Calu3 (cell line): Measurements from ENCODE around the gene CROCC2. TPM values are rescaled to one million over a fixed set of nuclear protein-coding genes. Genes with fewer than 3 reads are reported as not detected.

Source experiments
- BruUV-seq: library from RNA; stranded (reverse); fragments of 400-500 nt; replicated peaks from 2 replicates; lab custom pipeline; 2021; lab: Mats Ljungman, UMichigan
- CTCF ChIA-PET: fragments of 300-600 bp; sonication (Branson Sonifier 250); formaldehyde crosslinking; loops from one replicate; lab custom pipeline; 2022; ENCODE audit warnings: antibody characterized with exemption; lab: Charles Lee
- DNase-seq: peaks from one replicate; pipeline ENCODE4 v3.0.0; 2022
- H3K27ac Mint-ChIP-seq: one replicate; pipeline ENCODE4 v1.8.0; 2022; ENCODE audit warnings: mixed read lengths; ENCODE audit not compliant: unreplicated experiment
- H3K27me3 Mint-ChIP-seq: one replicate; pipeline ENCODE4 v1.8.0; 2022; ENCODE audit warnings: mixed read lengths; ENCODE audit not compliant: unreplicated experiment
- H3K36me3 Mint-ChIP-seq: one replicate; pipeline ENCODE4 v1.8.0; 2022; ENCODE audit warnings: mild to moderate bottlenecking, moderate library complexity, mixed read lengths; ENCODE audit not compliant: insufficient read depth, unreplicated experiment
- H3K4me1 Mint-ChIP-seq: one replicate; pipeline ENCODE4 v1.8.0; 2022; ENCODE audit warnings: mild to moderate bottlenecking, low read depth, mixed read lengths; ENCODE audit not compliant: unreplicated experiment
- H3K4me3 Mint-ChIP-seq: one replicate; pipeline ENCODE4 v1.8.0; 2022; ENCODE audit warnings: mild to moderate bottlenecking, low read depth, moderate library complexity, mixed read lengths; ENCODE audit not compliant: unreplicated experiment
- H3K9me3 Mint-ChIP-seq: one replicate; pipeline ENCODE4 v1.8.0; 2022; ENCODE audit warnings: low read depth, mixed read lengths; ENCODE audit not compliant: unreplicated experiment
- CTCF ChIP-seq: fragments of 200-600 bp; IDR thresholded peaks from one replicate; pipeline ENCODE4 v1.8.0; 2022; ENCODE audit warnings: antibody characterized with exemption; ENCODE audit not compliant: unreplicated experiment
- intact Hi-C: fragments of 100-400 bp; cut with micrococcal nuclease; formaldehyde crosslinking; loops from one replicate; pipeline ENCODE4 v1.10.0; 2022; ENCODE audit not compliant: unreplicated experiment
- total RNA-seq: library from RNA; stranded (reverse); gene quantifications from 2 replicates; pipeline ENCODE4 v1.2.3, GENCODE V29; 2022

Gene CROCC2
- total RNA-seq, 1 experiment from 2014 or later: not detected

- DNase-seq: no peak
- Mint-ChIP-seq H3K27ac (no peak overlapping the region), H3K27me3 (peaks cover 23% of the 10 kb centered on the region), H3K4me1 (no peaks in the 10 kb centered on the region), H3K4me3 (no peak overlapping the region), H3K9me3 (no peaks in the 10 kb centered on the region), H3K36me3 (no peaks in the 10 kb centered on the region)
- no TSS peak for BruUV-seq
- TF ChIP-seq CTCF: no peak
- intact Hi-C loops: no loop called here
- CTCF ChIA-PET: no interaction called here
Observed at GRCh38 chr2:240884221-240884620, 21.9 kb upstream of the CROCC2 start.

GRCh38 chr2:240884745-240885144 lies 21.4 kb upstream of the CROCC2 start:
- BruUV-seq: no TSS peak
- H3K36me3 Mint-ChIP-seq: no peaks in the 10 kb centered on the region
- CTCF ChIA-PET: no interaction called here
- TF ChIP-seq CTCF: no peak
- no peaks in the 10 kb centered on the region for H3K4me1 Mint-ChIP-seq
- no peak overlapping the region for H3K27ac Mint-ChIP-seq
- intact Hi-C loops: no loop called here
- H3K4me3 Mint-ChIP-seq: no peak overlapping the region
- H3K9me3 Mint-ChIP-seq: no peaks in the 10 kb centered on the region
- DNase-seq: no peak
- peaks cover 23% of the 10 kb centered on the region for H3K27me3 Mint-ChIP-seq

GRCh38 chr2:240885566-240885965 lies 20.6 kb upstream of the CROCC2 start:
- intact Hi-C loops: no loop called here

GRCh38 chr2:240886023-240886565 lies 20.0 kb upstream of the CROCC2 start:
- intact Hi-C loops: no loop called here

More at GRCh38 chr2:240885566-240885965, 20.6 kb upstream of the CROCC2 start:
- H3K9me3 Mint-ChIP-seq: no peaks in the 10 kb centered on the region
- no peak overlapping the region for H3K27ac Mint-ChIP-seq
- no peak overlapping the region for H3K4me3 Mint-ChIP-seq
- no peaks in the 10 kb centered on the region for H3K4me1 Mint-ChIP-seq
- CTCF ChIA-PET: no interaction called here
- peaks cover 23% of the 10 kb centered on the region for H3K27me3 Mint-ChIP-seq
- no peaks in the 10 kb centered on the region for H3K36me3 Mint-ChIP-seq
- no peak for DNase-seq
- BruUV-seq: no TSS peak
- no peak for TF ChIP-seq CTCF

More at GRCh38 chr2:240886023-240886565, 20.0 kb upstream of the CROCC2 start:
- Mint-ChIP-seq H3K27ac (no peak overlapping the region), H3K4me3 (no peak overlapping the region), H3K9me3 (no peaks in the 10 kb centered on the region), H3K4me1 (no peaks in the 10 kb centered on the region), H3K36me3 (no peaks in the 10 kb centered on the region), H3K27me3 (peaks cover 23% of the 10 kb centered on the region)
- CTCF ChIA-PET: no interaction called here
- TF ChIP-seq CTCF: no peak
- no TSS peak for BruUV-seq
- DNase-seq: no peak
